ENCODE results near the gene NKTR. TPM values are rescaled to one million over a fixed set of nuclear protein-coding genes. Genes with fewer than 3 reads are reported as not detected.

NKTR gene
- total RNA-seq, 1 experiment from 2014 or later, result 79.8 TPM

DNA sequence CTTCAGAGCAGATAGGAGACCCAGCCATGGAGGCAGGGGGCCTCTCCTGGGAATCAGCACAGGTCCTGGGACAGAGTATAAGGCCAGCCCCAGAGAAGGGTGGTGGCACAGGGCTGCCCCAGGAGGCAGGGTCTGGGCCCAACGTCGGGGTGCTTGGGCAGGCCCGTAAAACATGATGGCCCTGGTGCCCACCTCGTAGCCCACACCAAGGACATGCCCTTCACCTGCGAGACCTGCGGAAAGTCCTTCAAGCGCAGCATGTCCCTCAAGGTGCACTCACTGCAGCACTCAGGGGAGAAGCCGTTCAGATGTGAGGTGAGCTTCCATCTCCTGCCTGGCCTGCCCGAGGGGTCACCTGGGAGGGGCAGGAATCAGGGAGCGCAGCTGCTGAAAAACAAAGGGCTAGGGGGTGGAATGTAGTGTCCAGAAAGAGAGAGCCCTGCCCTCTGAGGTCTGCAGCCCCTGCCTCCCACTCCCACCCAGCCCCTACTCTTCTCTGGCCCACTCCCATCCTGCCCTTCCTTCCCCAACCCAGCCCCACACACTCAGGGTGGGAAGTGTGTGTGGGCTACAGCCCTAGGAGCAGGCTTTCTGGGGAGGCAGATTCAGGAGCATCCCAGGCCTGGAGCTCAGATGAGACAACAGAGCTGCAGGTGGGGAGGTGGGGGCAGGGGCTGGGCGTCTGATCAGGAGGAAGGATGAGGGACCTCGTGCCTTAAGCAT, 62.5 kb downstream of the NKTR start:
- DNase-seq, result no peak
- no peak overlapping the region for H2BK20ac ChIP-seq (ENCODE audit: low read depth, low read length, poor library complexity, severe bottlenecking)
- peaks cover 8 to 15% of the 10 kb centered on the region in 2 experiments for H3K4me1 Mint-ChIP-seq
- no peak overlapping the region for H2BK12ac ChIP-seq (ENCODE audit: insufficient read length, low read depth, low read length)
- no peaks in the 10 kb centered on the region for H3K79me2 ChIP-seq (ENCODE audit: insufficient read depth, low read length)
- H3K23ac ChIP-seq (ENCODE audit: insufficient read length, low read depth, low read length), result no peak overlapping the region
- no peak overlapping the region for H3T11ph ChIP-seq (ENCODE audit: low read length)
- H2AFZ ChIP-seq (ENCODE audit: low read length), result no peak overlapping the region
- WGBS (ENCODE audit: extremely low coverage, insufficient read length, low lambda C conversion rate), result no CpG with 5 or more reads among the region's 12 CpGs
- no peak overlapping the region for H4K91ac ChIP-seq (ENCODE audit: insufficient read length, low read depth, low read length)
- H3K27me3 ChIP-seq (ENCODE audit: insufficient read depth, low read length), result no peaks in the 10 kb centered on the region
- no peak overlapping the region for H3K14ac ChIP-seq (ENCODE audit: insufficient read depth, low read length)
- no peaks in the 10 kb centered on the region for H3K4me1 ChIP-seq (ENCODE audit: insufficient read depth, low read length)
- H3K4me3 Mint-ChIP-seq, result no peak overlapping the region
- H3K56ac ChIP-seq (ENCODE audit: insufficient read length, low read depth, low read length), result no peak overlapping the region
- no peaks in the 10 kb centered on the region for H3K79me1 ChIP-seq (ENCODE audit: insufficient read depth, low read depth, low read length, poor library complexity, severe bottlenecking)
- H3K27ac Mint-ChIP-seq, result no peak overlapping the region
- H4K5ac ChIP-seq (ENCODE audit: insufficient read length, low read depth, low read length), result no peak overlapping the region
- no peak overlapping the region for H3K18ac ChIP-seq (ENCODE audit: insufficient read length, low read depth, low read length)
- H3K36me3 Mint-ChIP-seq (ENCODE audit: insufficient read depth in 1 of 3, low read depth in 3 of 3), result peaks cover 2 to 19% (median 8%) of the 10 kb centered on the region in 3 experiments; a peak in 6 of 7 replicates
- H3K4me2 ChIP-seq (ENCODE audit: insufficient read depth, insufficient read length, low read length), result no peak overlapping the region
- no peak overlapping the region for H3K4ac ChIP-seq (ENCODE audit: low read depth, low read length)
- H4K20me1 ChIP-seq (ENCODE audit: control insufficient read depth, insufficient read depth, insufficient read length), result no peaks in the 10 kb centered on the region
- H3K23me2 ChIP-seq (ENCODE audit: insufficient read length, low read depth, low read length, poor library complexity, severe bottlenecking), result no peaks in the 10 kb centered on the region
- no peak overlapping the region for H2BK15ac ChIP-seq (ENCODE audit: low read depth, low read length)
- H2AK5ac ChIP-seq (ENCODE audit: insufficient read length, low read length), result no peak overlapping the region
- TF ChIP-seq CTCF (conservative IDR thresholded peaks at IDR 0.05), result no peak
- H3K9ac ChIP-seq (ENCODE audit: extremely low read depth, insufficient read length, low read length), result no peak overlapping the region
- no peaks in the 10 kb centered on the region for H3K9me3 ChIP-seq (ENCODE audit: control insufficient read depth, low read depth, low read length)
- H3K9me3 Mint-ChIP-seq, result no peaks in the 10 kb centered on the region
- no peaks in the 10 kb centered on the region for H3K27me3 Mint-ChIP-seq (ENCODE audit: low read depth)
- H2BK120ac ChIP-seq (ENCODE audit: low read depth, low read length, poor library complexity, severe bottlenecking), result no peak overlapping the region
- H4K8ac ChIP-seq (replicated peaks; ENCODE audit: insufficient read length, low read depth, low read length), result no peak overlapping the region
- no peak overlapping the region for H3K27ac ChIP-seq (ENCODE audit: insufficient read length, low read depth, low read length)
- H2BK5ac ChIP-seq (ENCODE audit: insufficient read length, low read length), result no peak overlapping the region

Data from H9 (cell line).